ENCODE results near the gene NHS.

DNA sequence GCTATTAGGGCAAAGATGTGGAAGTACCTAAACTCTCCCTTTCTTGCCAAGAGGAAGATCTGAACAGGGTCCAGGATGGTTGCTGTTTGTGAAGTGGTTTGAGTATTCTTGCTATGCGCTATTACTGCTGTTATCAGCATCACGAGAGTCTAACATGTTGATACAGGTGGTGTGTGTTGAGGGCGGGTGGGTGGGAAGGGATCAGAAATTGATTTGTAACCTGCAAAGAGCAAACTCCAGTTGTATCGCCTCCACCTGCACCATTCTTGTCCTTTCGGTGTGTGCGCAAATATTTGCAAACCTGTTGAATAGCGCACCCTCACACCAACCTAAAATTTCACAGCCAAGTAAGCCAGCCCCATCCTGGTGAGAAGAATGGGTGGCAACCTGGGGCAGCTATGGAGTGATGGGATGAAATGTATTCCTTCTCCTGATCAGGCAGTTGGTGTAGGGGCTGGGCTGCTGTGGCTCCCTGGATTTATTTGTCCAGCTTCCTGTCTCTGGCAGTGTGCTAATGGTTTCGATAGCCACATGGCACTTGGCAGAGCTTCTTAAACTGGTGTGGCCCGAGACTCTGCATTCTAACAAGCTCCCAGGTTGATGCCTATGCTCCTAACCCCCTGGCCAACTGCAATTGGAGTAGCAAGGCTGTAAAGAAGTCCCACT lies 259.7 kb downstream of the NHS start:
- TF ChIP-seq, protein P1, sequence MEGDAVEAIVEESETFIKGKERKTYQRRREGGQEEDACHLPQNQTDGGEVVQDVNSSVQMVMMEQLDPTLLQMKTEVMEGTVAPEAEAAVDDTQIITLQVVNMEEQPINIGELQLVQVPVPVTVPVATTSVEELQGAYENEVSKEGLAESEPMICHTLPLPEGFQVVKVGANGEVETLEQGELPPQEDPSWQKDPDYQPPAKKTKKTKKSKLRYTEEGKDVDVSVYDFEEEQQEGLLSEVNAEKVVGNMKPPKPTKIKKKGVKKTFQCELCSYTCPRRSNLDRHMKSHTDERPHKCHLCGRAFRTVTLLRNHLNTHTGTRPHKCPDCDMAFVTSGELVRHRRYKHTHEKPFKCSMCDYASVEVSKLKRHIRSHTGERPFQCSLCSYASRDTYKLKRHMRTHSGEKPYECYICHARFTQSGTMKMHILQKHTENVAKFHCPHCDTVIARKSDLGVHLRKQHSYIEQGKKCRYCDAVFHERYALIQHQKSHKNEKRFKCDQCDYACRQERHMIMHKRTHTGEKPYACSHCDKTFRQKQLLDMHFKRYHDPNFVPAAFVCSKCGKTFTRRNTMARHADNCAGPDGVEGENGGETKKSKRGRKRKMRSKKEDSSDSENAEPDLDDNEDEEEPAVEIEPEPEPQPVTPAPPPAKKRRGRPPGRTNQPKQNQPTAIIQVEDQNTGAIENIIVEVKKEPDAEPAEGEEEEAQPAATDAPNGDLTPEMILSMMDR (IDR thresholded peaks at IDR 0.05; ENCODE audit: insufficient read depth, low read length): no peak
- no peak for TF ChIP-seq POLR2AphosphoS5 (IDR thresholded peaks at IDR 0.05; ENCODE audit: low read depth)
